Caco-2 (cell line): ENCODE measurements around the gene PCBP2. TPM values are rescaled to one million over a fixed set of nuclear protein-coding genes. Genes with fewer than 3 reads are reported as not detected.

ENCODE experiments used
- BruUV-seq: library from RNA; stranded (reverse); fragments of 400-500 nt; replicated peaks from 2 replicates; lab custom pipeline; 2021; lab: Mats Ljungman, UMichigan
- CTCF ChIA-PET: fragments of 300-600 bp; sonication (Branson Sonifier 250); formaldehyde crosslinking; loops from one replicate; lab custom pipeline; 2022; ENCODE audit warnings: antibody characterized with exemption; lab: Charles Lee
- POLR2A ChIA-PET: fragments of 300-600 bp; sonication (Branson Sonifier 250); formaldehyde crosslinking; loops from one replicate; lab custom pipeline; 2022; ENCODE audit warnings: antibody characterized with exemption; lab: Charles Lee
- DNase-seq, 2 experiments: peaks; one replicate each; pipeline versions ENCODE4 v3.0.0 to v3.0.0-alpha.2; 2020 to 2022
- H3K27me3 ChIP-seq: replicated peaks from 2 replicates; pipeline ENCODE4 v1.6.0; 2011; ENCODE audit warnings: low read length; ENCODE audit not compliant: control insufficient read depth, insufficient read depth
- H3K36me3 ChIP-seq: 2 replicates; pipeline ENCODE4 v1.5.1; 2011; ENCODE audit warnings: low read length; ENCODE audit not compliant: control insufficient read depth, insufficient read depth
- H3K4me1 ChIP-seq: fragments of 250-450 bp; sonication (Bioruptor Pico); 2 replicates; pipeline ENCODE4 v1.5.1; 2020; ENCODE audit warnings: mild to moderate bottlenecking
- H3K4me3 ChIP-seq: 2 replicates; pipeline ENCODE4 v1.5.1; 2011; ENCODE audit warnings: low read depth, mild to moderate bottlenecking, control low read depth, low read length
- H3K9me3 ChIP-seq: fragments of 250-450 bp; sonication (Bioruptor Pico); 2 replicates; pipeline ENCODE4 v1.5.1; 2020; ENCODE audit warnings: mild to moderate bottlenecking, moderate library complexity
- H3K27ac Mint-ChIP-seq: one replicate; pipeline ENCODE4 v1.8.0; 2022; ENCODE audit warnings: mixed read lengths; ENCODE audit not compliant: unreplicated experiment
- H3K27me3 Mint-ChIP-seq: one replicate; pipeline ENCODE4 v1.8.0; 2022; ENCODE audit warnings: mixed read lengths; ENCODE audit not compliant: insufficient read depth, unreplicated experiment
- H3K36me3 Mint-ChIP-seq: one replicate; pipeline ENCODE4 v1.8.0; 2022; ENCODE audit warnings: mild to moderate bottlenecking, mixed read lengths; ENCODE audit not compliant: insufficient read depth, unreplicated experiment
- H3K4me1 Mint-ChIP-seq: one replicate; pipeline ENCODE4 v1.8.0; 2022; ENCODE audit warnings: low read depth, mixed read lengths; ENCODE audit not compliant: unreplicated experiment
- H3K4me3 Mint-ChIP-seq: one replicate; pipeline ENCODE4 v1.8.0; 2022; ENCODE audit warnings: mild to moderate bottlenecking, moderate library complexity, mixed read lengths; ENCODE audit not compliant: unreplicated experiment
- H3K9me3 Mint-ChIP-seq: one replicate; pipeline ENCODE4 v1.8.0; 2022; ENCODE audit warnings: mixed read lengths; ENCODE audit not compliant: unreplicated experiment
- CTCF ChIP-seq, 2 experiments: fragments of 200-600 bp in 1 of 2; IDR thresholded peaks; 1 replicate in 1 of 2; 2 replicates in 1 of 2; pipeline versions ENCODE4 v1.5.1 to v1.8.0; 2011 to 2022; ENCODE audit warnings: antibody characterized with exemption in 1 of 2, control low read depth in 1 of 2, inconsistent platforms in 1 of 2, low read depth in 1 of 2, low read length in 1 of 2, mild to moderate bottlenecking in 1 of 2, moderate library complexity in 1 of 2; ENCODE audit not compliant: insufficient read depth in 1 of 2, severe bottlenecking in 1 of 2, unreplicated experiment in 1 of 2
- intact Hi-C: fragments of 100-400 bp; cut with micrococcal nuclease; formaldehyde crosslinking; loops from one replicate; pipeline ENCODE4 v1.10.0; 2022; ENCODE audit not compliant: unreplicated experiment
- total RNA-seq: library from RNA; stranded (reverse); gene quantifications from 2 replicates; pipeline ENCODE4 v1.2.3, GENCODE V29; 2022

Gene PCBP2
- total RNA-seq, 1 experiment from 2014 or later: 1,143 TPM

- DNase-seq: no peak
- Histone ChIP-seq H3K4me1 (no peaks in the 10 kb centered on the region), H3K4me3 (no peak overlapping the region), H3K27me3 (no peaks in the 10 kb centered on the region), H3K36me3 (peaks cover 2% of the 10 kb centered on the region), H3K9me3 (no peaks in the 10 kb centered on the region)
- Mint-ChIP-seq H3K27me3 (no peaks in the 10 kb centered on the region), H3K4me1 (peaks cover 7% of the 10 kb centered on the region), H3K9me3 (no peaks in the 10 kb centered on the region), H3K36me3 (peaks cover 33% of the 10 kb centered on the region), H3K27ac (no peak overlapping the region), H3K4me3 (no peak overlapping the region)
- CTCF ChIA-PET: no interaction called here
- POLR2A ChIA-PET: no interaction called here
- intact Hi-C loops: no loop called here
- no peak for TF ChIP-seq CTCF (IDR thresholded peaks at IDR 0.05; ENCODE audit: insufficient read depth in 1 of 2, low read depth in 1 of 2, low read length in 1 of 2, severe bottlenecking in 1 of 2, unreplicated experiment in 1 of 2)
- BruUV-seq: no TSS peak
Observed at GRCh38 chr12:53506450-53506785, 54.5 kb downstream of the PCBP2 start.

GRCh38 chr12:53506881-53507602 is 55.1 kb downstream of the PCBP2 start, which contains the start of gene NPFF:
Gene NPFF (minus strand): TSS chr12:53507484. CDS start chr12:53507474, 10 bp downstream.
- ChIA-PET CTCF (interaction anchor here (0.5 to 2.0 kb wide), 3 partner anchors 85 to 525 kb away, joined by 3 to 17 read pairs (median 3); partner anchors contain the start of gene AAAS), POLR2A (no interaction called here)
- Histone ChIP-seq H3K36me3 (peaks cover 4% of the 10 kb centered on the region), H3K4me3 (no peak within 1 kb of the TSS), H3K27me3 (no peaks in the 10 kb centered on the region), H3K9me3 (no peaks in the 10 kb centered on the region), H3K4me1 (no peaks in the 10 kb centered on the region)
- Mint-ChIP-seq H3K9me3 (no peaks in the 10 kb centered on the region), H3K4me3 (no peak within 1 kb of the TSS), H3K4me1 (peaks cover 4% of the 10 kb centered on the region), H3K27me3 (no peaks in the 10 kb centered on the region), H3K27ac (no peak within 1 kb of the TSS), H3K36me3 (peaks cover 33% of the 10 kb centered on the region)
- no peak for DNase-seq
- intact Hi-C loops: no loop called here
- BruUV-seq: no TSS peak
- TF ChIP-seq CTCF (IDR thresholded peaks at IDR 0.05; ENCODE audit: insufficient read depth in 1 of 2, low read depth in 1 of 2, low read length in 1 of 2, severe bottlenecking in 1 of 2, unreplicated experiment in 1 of 2): no peak

GRCh38 chr12:53507603-53507885 is 55.6 kb downstream of the PCBP2 start:
- no peaks in the 10 kb centered on the region for H3K4me1 ChIP-seq
- Mint-ChIP-seq H3K9me3 (no peaks in the 10 kb centered on the region), H3K27ac (no peak overlapping the region), H3K27me3 (no peaks in the 10 kb centered on the region), H3K4me3 (no peak overlapping the region), H3K36me3 (peaks cover 33% of the 10 kb centered on the region), H3K4me1 (no peaks in the 10 kb centered on the region)
- peaks cover 4% of the 10 kb centered on the region for H3K36me3 ChIP-seq
- no peaks in the 10 kb centered on the region for H3K9me3 ChIP-seq
- no peak for DNase-seq
- intact Hi-C loops: no loop called here
- no peak overlapping the region for H3K4me3 ChIP-seq
- no peaks in the 10 kb centered on the region for H3K27me3 ChIP-seq
- BruUV-seq: no TSS peak
- CTCF ChIA-PET: interaction anchor here (0.6 to 2.0 kb wide), 3 partner anchors 85 to 186 kb away, joined by 3 to 17 read pairs (median 7); partner anchors contain the start of genes AAAS and ATF7
- TF ChIP-seq CTCF (IDR thresholded peaks at IDR 0.05; ENCODE audit: insufficient read depth in 1 of 2, low read depth in 1 of 2, low read length in 1 of 2, severe bottlenecking in 1 of 2, unreplicated experiment in 1 of 2): no peak
- POLR2A ChIA-PET: no interaction called here
